ENCODE data around the gene RBM18. TPM values are rescaled to one million over a fixed set of nuclear protein-coding genes. Genes with fewer than 3 reads are reported as not detected.

Gene RBM18
- total and polyA plus RNA-seq, 2 donors (not counting 1 experiment from before 2014, with no cell fraction given), result 11.2 to 25.1 TPM

GRCh38 chr9:122218071-122218934 lies 46.3 kb downstream of the RBM18 start:
- no peak for DNase-seq (ENCODE audit: low read depth in 2 of 2)
- peaks cover 2% of the 10 kb centered on the region for H3K4me1 ChIP-seq (ENCODE audit: control insufficient read depth, extremely low read depth, insufficient read depth, low read length)
- H3K79me2 ChIP-seq (ENCODE audit: control insufficient read depth, insufficient read depth, low read length), result no peaks in the 10 kb centered on the region
- no peaks in the 10 kb centered on the region for H4K20me1 ChIP-seq (ENCODE audit: control insufficient read depth, extremely low read depth, insufficient read depth, low read length)
- H2AFZ ChIP-seq (ENCODE audit: low read length), result no peak overlapping the region
- H3K9ac ChIP-seq (ENCODE audit: insufficient read depth, low read length), result no peak overlapping the region
- H3K27ac ChIP-seq (ENCODE audit: insufficient read depth, low read length), result no peak overlapping the region
- H3K36me3 ChIP-seq (ENCODE audit: control insufficient read depth, insufficient read depth, low read length), result no peaks in the 10 kb centered on the region
- no peak for TF ChIP-seq CTCF (conservative IDR thresholded peaks at IDR 0.05 in 1 of 2, IDR thresholded peaks at IDR 0.05 in 1 of 2; ENCODE audit: low read depth in 1 of 2, low read length in 2 of 2)
- peak; percentile 21 for TF ChIP-seq EZH2 (IDR thresholded peaks at IDR 0.05; ENCODE audit: low read length, missing control alignments)
- H3K9me3 ChIP-seq (ENCODE audit: control insufficient read depth, insufficient read depth, low read depth, low read length), result no peaks in the 10 kb centered on the region
- H3K4me3 ChIP-seq (replicated peaks in 1 of 4; ENCODE audit: control extremely low read depth in 1 of 4, insufficient read depth in 1 of 4, low read depth in 3 of 4, low read length in 4 of 4), result no peak overlapping the region
- no peak overlapping the region for H3K4me2 ChIP-seq (ENCODE audit: extremely low read depth, insufficient read depth, low read length)
- peaks cover 86% of the 10 kb centered on the region for H3K27me3 ChIP-seq (ENCODE audit: control insufficient read depth, insufficient read depth, low read length)

- no peak overlapping the region for H3K4me3 ChIP-seq (replicated peaks in 1 of 4; ENCODE audit: control extremely low read depth in 1 of 4, insufficient read depth in 1 of 4, low read depth in 3 of 4, low read length in 4 of 4)
- no peak overlapping the region for H3K4me2 ChIP-seq (ENCODE audit: extremely low read depth, insufficient read depth, low read length)
- no peaks in the 10 kb centered on the region for H3K36me3 ChIP-seq (ENCODE audit: control insufficient read depth, insufficient read depth, low read length)
- peaks cover 2% of the 10 kb centered on the region for H3K4me1 ChIP-seq (ENCODE audit: control insufficient read depth, extremely low read depth, insufficient read depth, low read length)
- H2AFZ ChIP-seq (ENCODE audit: low read length), result no peak overlapping the region
- no peaks in the 10 kb centered on the region for H4K20me1 ChIP-seq (ENCODE audit: control insufficient read depth, extremely low read depth, insufficient read depth, low read length)
- H3K9ac ChIP-seq (ENCODE audit: insufficient read depth, low read length), result no peak overlapping the region
- TF ChIP-seq CTCF (conservative IDR thresholded peaks at IDR 0.05 in 1 of 2, IDR thresholded peaks at IDR 0.05 in 1 of 2; ENCODE audit: low read depth in 1 of 2, low read length in 2 of 2) (no peak), EZH2 (IDR thresholded peaks at IDR 0.05; ENCODE audit: low read length, missing control alignments) (no peak)
- H3K79me2 ChIP-seq (ENCODE audit: control insufficient read depth, insufficient read depth, low read length), result no peaks in the 10 kb centered on the region
- no peaks in the 10 kb centered on the region for H3K9me3 ChIP-seq (ENCODE audit: control insufficient read depth, insufficient read depth, low read depth, low read length)
- no peak overlapping the region for H3K27ac ChIP-seq (ENCODE audit: insufficient read depth, low read length)
- no peak for DNase-seq (ENCODE audit: low read depth in 2 of 2)
- peaks cover 88% of the 10 kb centered on the region for H3K27me3 ChIP-seq (ENCODE audit: control insufficient read depth, insufficient read depth, low read length)
Measured at GRCh38 chr9:122217640-122218039, 47.0 kb downstream of the RBM18 start.

- DNase-seq (ENCODE audit: low read depth in 2 of 2), result no peak
- H3K4me2 ChIP-seq (ENCODE audit: extremely low read depth, insufficient read depth, low read length), result no peak overlapping the region
- no peaks in the 10 kb centered on the region for H3K36me3 ChIP-seq (ENCODE audit: control insufficient read depth, insufficient read depth, low read length)
- no peaks in the 10 kb centered on the region for H3K79me2 ChIP-seq (ENCODE audit: control insufficient read depth, insufficient read depth, low read length)
- H3K4me1 ChIP-seq (ENCODE audit: control insufficient read depth, extremely low read depth, insufficient read depth, low read length), result peaks cover 2% of the 10 kb centered on the region
- no peak overlapping the region for H3K9ac ChIP-seq (ENCODE audit: insufficient read depth, low read length)
- no peaks in the 10 kb centered on the region for H3K9me3 ChIP-seq (ENCODE audit: control insufficient read depth, insufficient read depth, low read depth, low read length)
- peaks cover 88% of the 10 kb centered on the region for H3K27me3 ChIP-seq (ENCODE audit: control insufficient read depth, insufficient read depth, low read length)
- no peaks in the 10 kb centered on the region for H4K20me1 ChIP-seq (ENCODE audit: control insufficient read depth, extremely low read depth, insufficient read depth, low read length)
- H2AFZ ChIP-seq (ENCODE audit: low read length), result no peak overlapping the region
- H3K27ac ChIP-seq (ENCODE audit: insufficient read depth, low read length), result no peak overlapping the region
- TF ChIP-seq EZH2 (IDR thresholded peaks at IDR 0.05; ENCODE audit: low read length, missing control alignments) (peak; percentile 69), CTCF (conservative IDR thresholded peaks at IDR 0.05 in 1 of 2, IDR thresholded peaks at IDR 0.05 in 1 of 2; ENCODE audit: low read depth in 1 of 2, low read length in 2 of 2) (no peak)
- no peak overlapping the region for H3K4me3 ChIP-seq (replicated peaks in 1 of 4; ENCODE audit: control extremely low read depth in 1 of 4, insufficient read depth in 1 of 4, low read depth in 3 of 4, low read length in 4 of 4)
Measured at GRCh38 chr9:122216798-122217418, 47.7 kb downstream of the RBM18 start.
